ENCODE measurements around the gene CD79B.
"Not testable (repeated sequence)": the region's sequence is repeated elsewhere in the genome, so short reads cannot be mapped to it uniquely, and the experiment has no call there.

- not testable (repeated sequence) for TF ChIP-seq CTCF (IDR thresholded peaks at IDR 0.05; ENCODE audit: insufficient read depth, low read depth, low read length); EZH2 (IDR thresholded peaks at IDR 0.05; ENCODE audit: insufficient read depth, low read length)
Measured at GRCh38 chr17:63909586-63909985, 22.5 kb downstream of the CD79B start.

Measured in astrocyte (in vitro differentiated cells and primary cell).